CD4-positive, alpha-beta T cell treated with Interleukin-1 beta for 1 hour (primary cell): Measurements from ENCODE around the gene TENT5C.
A peak's percentile ranks its signal among the peaks of the same experiment; 100 is the strongest.

Source experiments
- DNase-seq, 2 donors: peaks; one replicate each; pipeline ENCODE4 v3.0.0-alpha.2; 2020 to 2022

Gene TENT5C

GRCh38 chr1:117659550-117660270, 53.9 kb downstream of the TENT5C start:
- DNase-seq: peak in 1 of 2 donors; percentile 35

GRCh38 chr1:117660271-117660965, 54.6 kb downstream of the TENT5C start:
- no peak for DNase-seq

- peak; percentile 60 to 75 for DNase-seq
These were observed 55.2 kb downstream of the TENT5C start for GRCh38 chr1:117661027-117661426.

- no peak for DNase-seq
These were observed 56.8 kb downstream of the TENT5C start for GRCh38 chr1:117662667-117663066.

GRCh38 chr1:117663156-117663902, 57.5 kb downstream of the TENT5C start:
- no peak for DNase-seq

GRCh38 chr1:117664314-117664713, 58.5 kb downstream of the TENT5C start:
- DNase-seq: peak; percentile 80 to 85

GRCh38 chr1:117665556-117666270, 59.9 kb downstream of the TENT5C start:
- DNase-seq: no peak

GRCh38 chr1:117669572-117669971, 63.7 kb downstream of the TENT5C start:
- no peak for DNase-seq

- no peak for DNase-seq
These were observed 65.3 kb downstream of the TENT5C start for GRCh38 chr1:117670976-117671780.

- no peak for DNase-seq
These were observed 66.1 kb downstream of the TENT5C start for GRCh38 chr1:117671781-117672501.

GRCh38 chr1:117672756-117673155, 66.9 kb downstream of the TENT5C start:
- no peak for DNase-seq

GRCh38 chr1:117673405-117673804, 67.6 kb downstream of the TENT5C start:
- no peak for DNase-seq

GRCh38 chr1:117674521-117675400, 68.9 kb downstream of the TENT5C start:
- DNase-seq: peak; percentile 68

- no peak for DNase-seq
These were observed 70.1 kb downstream of the TENT5C start for GRCh38 chr1:117675907-117676430.

GRCh38 chr1:117676615-117677130, 70.8 kb downstream of the TENT5C start:
- DNase-seq: no peak
